K562 (cell line): ENCODE measurements around the gene TADA2A. TPM values are rescaled to one million over a fixed set of nuclear protein-coding genes. Genes with fewer than 3 reads are reported as not detected.

Experiments used
- ASH1L ChIP-seq: fragments of 450-650 bp; IDR thresholded peaks from 2 replicates; pipeline ENCODE4 v1.6.1; 2018; ENCODE audit warnings: borderline replicate concordance, mild to moderate bottlenecking, low read depth; ENCODE audit not compliant: partially characterized antibody
- BACH1 ChIP-seq: fragments of 200-800 bp; sonication (Bioruptor generic); IDR thresholded peaks from 2 replicates; pipeline ENCODE4 v1.6.1; 2016; ENCODE audit warnings: missing genetic modification characterization, missing compliant biosample characterization
- CBX1 ChIP-seq: sonication (generic); IDR thresholded peaks from 2 replicates; pipeline ENCODE4 v1.6.1; 2016; ENCODE audit warnings: antibody characterized with exemption, low read depth, mild to moderate bottlenecking
- CHCHD3 ChIP-seq: fragments of 250-450 bp; sonication (Bioruptor Pico); IDR thresholded peaks from 2 replicates; pipeline ENCODE4 v2.1.2; 2022; ENCODE audit warnings: mild to moderate bottlenecking
- EZH2 ChIP-seq: IDR thresholded peaks from 2 replicates; pipeline ENCODE4 v1.6.1; 2012; ENCODE audit warnings: low read depth, mild to moderate bottlenecking, inconsistent platforms, low read length, borderline replicate concordance
- IRF2 ChIP-seq: sonication (generic); formaldehyde crosslinking; IDR thresholded peaks from 2 replicates; pipeline ENCODE4 v1.8.1; 2022; ENCODE audit warnings: mild to moderate bottlenecking, missing genetic modification reagents
- MTA1 ChIP-seq: fragments of 450-650 bp; IDR thresholded peaks from 2 replicates; pipeline ENCODE4 v1.6.1; 2017; ENCODE audit warnings: borderline replicate concordance
- NBN ChIP-seq: fragments of 450-650 bp; IDR thresholded peaks from 2 replicates; pipeline ENCODE4 v1.6.1; 2016; ENCODE audit warnings: low read depth, mild to moderate bottlenecking
- NONO ChIP-seq, 2 experiments: fragments of 200-400 bp in 1 of 2; fragments of 450-650 bp in 1 of 2; formaldehyde crosslinking in 1 of 2; IDR thresholded peaks; 2 replicates each; pipeline ENCODE4 v1.6.1; 2017; ENCODE audit warnings: low read depth in 2 of 2, mild to moderate bottlenecking in 2 of 2, moderate library complexity in 2 of 2, low read length in 1 of 2
- NUFIP1 ChIP-seq: fragments of 450-650 bp; IDR thresholded peaks from 2 replicates; pipeline ENCODE4 v1.6.1; 2018; ENCODE audit not compliant: partially characterized antibody
- PCBP2 ChIP-seq: fragments of 200-400 bp; formaldehyde crosslinking; IDR thresholded peaks from 2 replicates; pipeline ENCODE4 v1.6.1; 2018; ENCODE audit warnings: low read length, low read depth, mild to moderate bottlenecking, moderate library complexity; ENCODE audit not compliant: poor library complexity, severe bottlenecking
- RHOXF2B ChIP-seq: fragments of 250-450 bp; sonication (Bioruptor Pico); conservative IDR thresholded peaks from 2 replicates; pipeline ENCODE4 v1.5.1; 2021
- SAP30 ChIP-seq: fragments of 200-600 bp; sonication (generic); IDR thresholded peaks from 2 replicates; pipeline ENCODE4 v1.6.1; 2012; ENCODE audit warnings: borderline replicate concordance, low read depth, mild to moderate bottlenecking, moderate library complexity, low read length, control low read depth, inconsistent platforms; ENCODE audit not compliant: insufficient read depth, poor library complexity, severe bottlenecking
- SRSF1 ChIP-seq: fragments of 200-400 bp; formaldehyde crosslinking; IDR thresholded peaks from 2 replicates; pipeline ENCODE4 v1.6.1; 2017; ENCODE audit warnings: mild to moderate bottlenecking, low read depth, low read length, moderate library complexity
- TAF15 ChIP-seq: fragments of 200-400 bp; formaldehyde crosslinking; IDR thresholded peaks from 2 replicates; pipeline ENCODE4 v1.6.1; 2017; ENCODE audit warnings: mild to moderate bottlenecking, low read depth, low read length, moderate library complexity
- TEAD2 ChIP-seq: fragments of 450-650 bp; IDR thresholded peaks from 2 replicates; pipeline ENCODE4 v1.6.1; 2016; ENCODE audit warnings: missing genetic modification characterization, control low read depth, missing compliant biosample characterization
- ZBTB7A ChIP-seq: IDR thresholded peaks from 2 replicates; pipeline ENCODE4 v1.6.1; 2011; ENCODE audit warnings: low read depth, mild to moderate bottlenecking, low read length, moderate library complexity, borderline replicate concordance; ENCODE audit not compliant: control insufficient read depth
- ZC3H11A ChIP-seq: IDR thresholded peaks from 2 replicates; pipeline ENCODE4 v1.6.1; 2012; ENCODE audit warnings: low read depth, low read length, improper control_type of control experiment
- ZNF134 ChIP-seq: fragments of 250-450 bp; sonication (Bioruptor Pico); conservative IDR thresholded peaks from 2 replicates; pipeline ENCODE4 v1.4.0; 2020
- ZNF431 ChIP-seq: sonication (generic); formaldehyde crosslinking; IDR thresholded peaks from 2 replicates; pipeline ENCODE4 v1.8.0; 2022; ENCODE audit warnings: mild to moderate bottlenecking, missing genetic modification reagents
- ZNF785 ChIP-seq: fragments of 250-450 bp; sonication (Bioruptor Pico); IDR thresholded peaks from 2 replicates; pipeline ENCODE4 v1.4.0; 2020; ENCODE audit warnings: mild to moderate bottlenecking
- polyA plus RNA-seq, 8 experiments: library from polyadenylated mRNA; depleted of rRNA in 4 of 8; stranded (reverse) in 5 of 8; unstranded in 3 of 8; fragments of >200 nt; fragmentation: Nextera tagmentation in 2 of 8; fragmentation: Illumina TruSeq in 1 of 8; extraction: Ambion mirVana in 2 of 8; extraction: Trizol in 1 of 8; gene quantifications; 2 replicates each; pipeline versions ENCODE4 v1.2.1 to v1.2.3, GENCODE V29; 2011 to 2014; ENCODE audit warnings: inconsistent platforms in 1 of 8, missing spikeins in 1 of 8
- total RNA-seq, 7 experiments: library from RNA; depleted of rRNA in 6 of 7; stranded (reverse); fragments of >200 nt in 6 of 7; fragmentation: Illumina TruSeq in 2 of 7; extraction: Trizol in 2 of 7; gene quantifications; 2 replicates each; pipeline versions ENCODE4 v1.2.1 to v1.2.3, GENCODE V29; 2011 to 2021; ENCODE audit warnings: low replicate concordance in 1 of 7
- TF ChIP-seq, protein P1 (sequence below): fragments of 250-450 bp; sonication (Bioruptor Pico); IDR thresholded peaks from 2 replicates; pipeline ENCODE4 v1.5.0; 2021; ENCODE audit warnings: mild to moderate bottlenecking, moderate library complexity
- TF ChIP-seq, protein P2 (sequence below): fragments of 450-650 bp; formaldehyde crosslinking; conservative IDR thresholded peaks from 2 replicates; pipeline ENCODE4 v1.4.0; 2022; ENCODE audit warnings: mild to moderate bottlenecking, missing genetic modification characterization
- TF ChIP-seq, protein P3 (sequence below): fragments of 250-450 bp; sonication (Bioruptor Pico); IDR thresholded peaks from 2 replicates; pipeline ENCODE4 v1.8.0; 2022; ENCODE audit warnings: moderate library complexity, mild to moderate bottlenecking, inconsistent platforms

Gene TADA2A
- total and polyA plus RNA-seq, 9 of the 15 experiments (the other 6 are each of a cell fraction or from before 2014, with no cell fraction given) = 13.8 to 37.7 (median 25.0) TPM

DNA sequence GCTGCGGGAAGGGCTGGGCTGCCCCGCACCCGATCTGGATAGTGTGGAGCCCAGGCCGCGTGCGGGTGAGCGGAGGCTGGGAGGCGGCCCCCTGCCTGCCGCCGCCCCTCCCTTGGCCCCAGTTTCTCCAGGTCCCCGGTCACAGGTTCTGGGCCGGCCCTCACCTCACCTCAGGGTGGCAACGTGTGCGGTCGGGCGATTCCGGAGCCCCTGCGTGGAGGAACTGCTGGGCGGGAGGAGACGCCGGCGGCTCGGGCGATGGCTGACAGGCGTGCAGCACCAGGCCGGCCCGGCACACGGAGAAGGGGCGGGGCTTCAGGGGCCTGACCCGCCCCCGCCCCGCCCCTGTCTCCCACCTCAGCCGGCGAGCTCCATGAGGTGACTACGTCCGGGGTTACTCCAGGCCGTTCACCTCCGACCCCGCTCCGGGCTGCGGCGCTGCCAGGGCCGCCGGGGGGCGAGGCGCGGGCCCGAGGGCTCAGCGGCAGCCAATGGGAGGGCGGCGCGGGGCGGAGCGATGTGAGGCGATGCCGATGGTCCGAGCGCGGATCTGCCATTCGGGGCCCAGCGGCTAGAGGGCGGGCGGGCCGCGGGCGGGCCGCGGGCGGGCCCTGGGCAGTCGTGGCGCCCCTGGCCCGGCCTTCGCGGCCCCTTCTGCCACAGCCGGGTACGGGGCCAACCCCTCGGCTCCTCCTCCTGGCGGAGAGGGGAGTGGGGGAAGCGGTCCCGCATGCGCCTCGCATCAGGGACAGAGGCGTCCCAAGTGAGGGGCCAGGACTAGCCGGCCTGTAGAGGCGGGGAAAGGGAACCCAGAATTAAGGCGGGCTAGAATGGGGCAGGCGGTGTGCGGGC, 47.6 kb upstream of the TADA2A start (continued):
- TF ChIP-seq SRSF1 (no peak), ZBTB7A (peak; percentile 83; the same call in 1 of the 2 replicates), IRF2 (no peak), TEAD2 (tag) (no peak), TAF15 (no peak), ASH1L (no peak), RHOXF2B (CRISPR knock-in tag) (no peak), CHCHD3 (CRISPR knock-in tag) (no peak), NONO (IDR thresholded peaks at IDR 0.05; ENCODE audit: low read depth in 2 of 2, low read length in 1 of 2) (peak; percentile 23 to 64; a peak in 2 of 4 replicates), ZNF134 (CRISPR knock-in tag) (no peak), CBX1 (0 out of 2 replicates have a peak, but pooled peaks have one; percentile 26), ZNF785 (no peak), MTA1 (no peak), NBN (no peak), ZNF431 (CRISPR knock-in tag) (no peak), EZH2 (no peak), NUFIP1 (no peak), BACH1 (tag) (no peak), SAP30 (peak; percentile 91), PCBP2 (no peak), ZC3H11A (no peak)
- TF ChIP-seq, protein P1, sequence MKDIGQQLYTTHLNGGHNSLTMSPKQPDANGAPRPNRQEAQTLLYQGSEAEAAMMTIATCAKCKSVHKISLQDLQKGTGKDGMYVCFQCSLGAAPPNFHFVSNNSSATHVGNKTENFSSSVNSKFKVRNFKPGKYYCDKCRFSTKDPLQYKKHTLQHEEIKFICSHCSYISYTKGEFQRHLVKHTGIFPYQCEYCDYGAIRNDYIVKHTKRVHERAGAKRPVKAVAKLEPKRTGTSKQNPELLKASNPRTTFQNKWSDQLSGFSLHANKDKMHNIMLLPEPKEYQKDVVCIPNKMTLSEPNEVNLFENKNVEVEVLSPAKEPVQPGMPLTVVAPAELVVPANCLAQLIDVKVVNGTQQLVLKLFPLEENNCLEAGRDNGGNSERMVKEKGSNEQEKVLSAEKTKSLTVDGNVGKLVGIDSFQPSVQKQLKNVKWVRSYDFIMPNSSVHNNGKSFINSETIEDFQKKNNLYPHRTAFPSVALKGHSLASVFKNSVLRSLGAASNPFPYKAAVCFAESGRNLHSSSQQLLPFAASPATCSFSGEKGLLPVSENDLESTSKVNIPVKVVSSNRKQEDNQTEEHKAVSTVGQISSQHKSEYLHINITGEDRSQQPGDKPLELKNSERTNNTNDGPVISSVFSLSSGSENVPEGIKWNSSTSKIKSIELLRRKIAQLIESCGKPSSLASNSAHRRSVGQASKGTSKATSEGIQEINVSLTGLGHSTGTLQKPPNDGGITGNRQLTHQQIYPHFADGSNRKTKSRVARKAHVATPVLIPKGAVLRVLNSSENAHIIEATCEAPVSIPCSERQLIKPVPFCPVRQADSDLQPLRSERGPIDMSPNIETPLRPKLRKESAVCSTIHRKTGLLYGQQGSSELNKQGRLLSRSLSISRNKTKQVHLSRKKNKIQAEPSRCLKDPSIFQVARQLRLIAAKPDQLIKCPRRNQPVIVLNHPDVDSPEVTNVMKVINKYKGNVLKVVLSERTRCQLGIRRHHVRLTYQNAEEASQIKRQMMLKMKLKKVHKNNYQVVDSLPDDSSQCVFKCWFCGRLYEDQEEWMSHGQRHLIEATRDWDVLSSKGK (CRISPR knock-in tag) = no peak
- TF ChIP-seq, protein P2, sequence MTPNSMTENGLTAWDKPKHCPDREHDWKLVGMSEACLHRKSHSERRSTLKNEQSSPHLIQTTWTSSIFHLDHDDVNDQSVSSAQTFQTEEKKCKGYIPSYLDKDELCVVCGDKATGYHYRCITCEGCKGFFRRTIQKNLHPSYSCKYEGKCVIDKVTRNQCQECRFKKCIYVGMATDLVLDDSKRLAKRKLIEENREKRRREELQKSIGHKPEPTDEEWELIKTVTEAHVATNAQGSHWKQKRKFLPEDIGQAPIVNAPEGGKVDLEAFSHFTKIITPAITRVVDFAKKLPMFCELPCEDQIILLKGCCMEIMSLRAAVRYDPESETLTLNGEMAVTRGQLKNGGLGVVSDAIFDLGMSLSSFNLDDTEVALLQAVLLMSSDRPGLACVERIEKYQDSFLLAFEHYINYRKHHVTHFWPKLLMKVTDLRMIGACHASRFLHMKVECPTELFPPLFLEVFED (CRISPR knock-in tag) = no peak
- TF ChIP-seq, protein P3, sequence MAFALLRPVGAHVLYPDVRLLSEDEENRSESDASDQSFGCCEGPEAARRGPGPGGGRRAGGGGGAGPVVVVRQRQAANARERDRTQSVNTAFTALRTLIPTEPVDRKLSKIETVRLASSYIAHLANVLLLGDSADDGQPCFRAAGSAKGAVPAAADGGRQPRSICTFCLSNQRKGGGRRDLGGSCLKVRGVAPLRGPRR = no peak
